Measurements from ENCODE around the gene AS3MT. TPM values are rescaled to one million over a fixed set of nuclear protein-coding genes. Genes with fewer than 3 reads are reported as not detected.
"Not testable (repeated sequence)": the region's sequence is repeated elsewhere in the genome, so short reads cannot be mapped to it uniquely, and the experiment has no call there.

Gene AS3MT, protein sequence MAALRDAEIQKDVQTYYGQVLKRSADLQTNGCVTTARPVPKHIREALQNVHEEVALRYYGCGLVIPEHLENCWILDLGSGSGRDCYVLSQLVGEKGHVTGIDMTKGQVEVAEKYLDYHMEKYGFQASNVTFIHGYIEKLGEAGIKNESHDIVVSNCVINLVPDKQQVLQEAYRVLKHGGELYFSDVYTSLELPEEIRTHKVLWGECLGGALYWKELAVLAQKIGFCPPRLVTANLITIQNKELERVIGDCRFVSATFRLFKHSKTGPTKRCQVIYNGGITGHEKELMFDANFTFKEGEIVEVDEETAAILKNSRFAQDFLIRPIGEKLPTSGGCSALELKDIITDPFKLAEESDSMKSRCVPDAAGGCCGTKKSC
- 1.2 TPM in 1 of 2 replicates, not detected in the other for total RNA-seq (2014; rRNA removed; shearing (Covaris generic); ENCODE audit: low replicate concordance)

DNA sequence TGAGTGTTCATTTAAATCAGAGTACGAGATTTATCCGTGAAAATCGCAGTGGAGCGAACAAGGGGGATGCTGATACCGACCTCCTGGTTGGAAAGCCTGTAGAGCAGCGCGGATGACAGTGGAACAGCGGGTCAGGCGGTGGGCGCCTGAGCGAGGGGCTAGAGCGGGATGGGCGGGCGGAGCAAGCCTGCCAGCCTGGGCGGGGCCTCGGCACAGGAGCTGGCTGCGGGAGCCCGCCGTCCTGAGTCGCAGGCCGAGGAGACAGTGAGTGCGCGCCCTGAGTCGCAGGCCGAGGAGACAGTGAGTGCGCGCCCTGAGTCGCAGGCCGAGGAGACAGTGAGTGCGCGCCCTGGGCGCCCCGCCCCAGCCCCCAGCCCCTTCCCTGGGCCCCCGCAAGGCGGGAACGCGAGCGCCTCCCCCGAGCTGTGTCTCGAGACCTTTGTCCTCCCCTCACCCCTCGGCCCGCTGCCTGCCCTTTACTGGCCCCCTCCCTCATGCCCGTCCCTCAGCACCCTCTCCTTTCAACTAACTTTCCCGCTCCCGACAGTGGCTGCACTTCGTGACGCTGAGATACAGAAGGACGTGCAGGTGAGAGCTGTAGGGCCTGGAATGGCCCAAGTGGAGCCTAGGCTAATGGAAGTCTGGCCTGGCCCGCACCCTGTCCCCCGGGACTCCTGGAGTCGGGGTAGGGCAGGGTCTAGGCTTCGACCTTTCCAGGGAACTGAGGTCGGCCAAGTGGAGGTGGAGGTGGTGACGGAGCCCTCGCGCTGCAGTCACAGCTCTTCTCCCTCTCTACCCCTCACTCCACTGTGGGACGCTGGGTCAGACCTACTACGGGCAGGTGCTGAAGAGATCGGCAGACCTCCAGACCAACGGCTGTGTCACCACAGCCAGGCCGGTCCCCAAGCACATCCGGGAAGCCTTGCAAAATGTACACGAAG, at the start of gene AS3MT:
AS3MT (plus strand) TSS at position 213 of the 941 bp plus-strand sequence; CDS start at position 336, 123 bp downstream.
- in situ Hi-C loops (cut with HindIII; ENCODE audit: low pct_unique_long_range_greater_than_20kb, low sequenced_read_pairs): no loop called here
- no peak for DNase-seq (ENCODE audit: low read depth)

DNA sequence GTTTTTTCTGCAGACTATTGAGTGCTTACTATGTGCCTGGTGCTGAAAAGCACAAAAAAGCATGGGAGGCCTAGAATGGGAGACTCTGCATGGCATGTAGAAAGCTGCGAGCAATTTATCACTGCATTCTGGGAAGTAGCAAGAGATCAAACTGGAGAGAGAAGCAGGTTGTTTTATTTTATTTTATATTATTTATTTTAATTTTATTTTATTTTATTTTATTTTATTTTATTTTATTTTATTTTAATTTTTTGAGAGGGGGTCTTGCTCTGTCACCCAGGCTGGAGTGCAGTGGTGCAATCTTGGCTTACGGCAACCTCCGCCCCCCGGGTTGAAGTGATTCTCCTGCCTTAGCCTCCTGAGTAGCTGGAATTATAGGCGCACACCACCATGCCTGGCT, 49.3 kb upstream of the AS3MT start:
- DNase-seq (ENCODE audit: low read depth); in situ Hi-C loops (cut with HindIII; ENCODE audit: low pct_unique_long_range_greater_than_20kb, low sequenced_read_pairs): not testable (repeated sequence)

GRCh38 chr10:102822222-102822621, 47.0 kb upstream of the AS3MT start:
- in situ Hi-C loops (cut with HindIII; ENCODE audit: low pct_unique_long_range_greater_than_20kb, low sequenced_read_pairs): no loop called here
- DNase-seq (ENCODE audit: low read depth): no peak

GRCh38 chr10:102824664-102825063, 44.6 kb upstream of the AS3MT start:
- in situ Hi-C loops (cut with HindIII; ENCODE audit: low pct_unique_long_range_greater_than_20kb, low sequenced_read_pairs): no loop called here
- DNase-seq (ENCODE audit: low read depth): no peak

DNA sequence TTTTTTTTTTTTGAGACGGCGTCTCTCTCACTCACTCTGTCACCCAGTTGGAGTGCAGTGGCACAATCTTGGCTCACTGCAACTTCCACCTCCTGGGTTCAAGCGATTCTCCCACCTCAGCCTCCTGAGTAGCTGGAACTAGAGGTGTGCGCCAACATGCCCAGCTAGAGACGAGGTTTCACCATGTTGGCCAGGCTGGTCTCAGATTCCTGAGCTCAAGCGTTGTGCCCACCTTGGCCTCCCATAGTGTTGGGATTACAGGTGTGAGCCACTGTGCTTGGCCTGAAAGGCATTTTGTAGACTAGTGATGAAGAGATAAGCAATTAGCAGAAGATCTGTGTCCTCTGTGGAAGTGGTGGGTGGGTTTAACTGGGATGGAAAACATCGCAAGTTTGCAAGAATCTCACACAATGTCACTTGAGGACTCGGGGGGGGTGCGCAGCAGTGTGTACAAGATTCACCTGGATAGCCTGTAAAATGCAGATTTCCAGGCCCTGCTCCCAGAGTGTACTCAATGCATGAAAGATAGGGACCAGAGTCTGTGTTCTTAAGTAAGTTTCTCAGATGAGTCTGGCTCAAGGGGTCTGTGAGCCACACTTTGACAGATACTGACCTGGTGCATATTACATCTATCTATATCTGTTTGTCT, 43.0 kb upstream of the AS3MT start:
- in situ Hi-C loops (cut with HindIII; ENCODE audit: low pct_unique_long_range_greater_than_20kb, low sequenced_read_pairs): no loop called here
- DNase-seq (ENCODE audit: low read depth): no peak

DNA sequence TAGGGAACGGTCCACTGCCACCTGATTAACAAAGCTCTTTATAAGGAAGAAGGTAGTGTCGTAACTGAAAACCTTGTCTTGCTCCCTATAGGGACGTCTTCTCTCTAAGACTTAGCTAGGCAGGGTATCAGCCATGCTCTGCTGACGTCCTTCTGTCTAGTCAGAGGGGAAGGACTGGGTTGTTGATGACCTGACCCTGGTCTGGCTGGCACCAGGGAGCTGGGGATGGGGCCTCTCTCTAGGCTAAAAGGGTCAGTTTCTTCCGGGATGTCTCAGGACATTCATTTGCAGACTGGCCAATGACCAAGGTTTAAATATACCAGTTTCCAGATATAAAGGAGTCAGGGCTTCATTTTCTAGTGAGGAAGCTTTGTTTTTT, 41.7 kb upstream of the AS3MT start:
- no peak for DNase-seq (ENCODE audit: low read depth)
- in situ Hi-C loops (cut with HindIII; ENCODE audit: low pct_unique_long_range_greater_than_20kb, low sequenced_read_pairs): no loop called here

DNA sequence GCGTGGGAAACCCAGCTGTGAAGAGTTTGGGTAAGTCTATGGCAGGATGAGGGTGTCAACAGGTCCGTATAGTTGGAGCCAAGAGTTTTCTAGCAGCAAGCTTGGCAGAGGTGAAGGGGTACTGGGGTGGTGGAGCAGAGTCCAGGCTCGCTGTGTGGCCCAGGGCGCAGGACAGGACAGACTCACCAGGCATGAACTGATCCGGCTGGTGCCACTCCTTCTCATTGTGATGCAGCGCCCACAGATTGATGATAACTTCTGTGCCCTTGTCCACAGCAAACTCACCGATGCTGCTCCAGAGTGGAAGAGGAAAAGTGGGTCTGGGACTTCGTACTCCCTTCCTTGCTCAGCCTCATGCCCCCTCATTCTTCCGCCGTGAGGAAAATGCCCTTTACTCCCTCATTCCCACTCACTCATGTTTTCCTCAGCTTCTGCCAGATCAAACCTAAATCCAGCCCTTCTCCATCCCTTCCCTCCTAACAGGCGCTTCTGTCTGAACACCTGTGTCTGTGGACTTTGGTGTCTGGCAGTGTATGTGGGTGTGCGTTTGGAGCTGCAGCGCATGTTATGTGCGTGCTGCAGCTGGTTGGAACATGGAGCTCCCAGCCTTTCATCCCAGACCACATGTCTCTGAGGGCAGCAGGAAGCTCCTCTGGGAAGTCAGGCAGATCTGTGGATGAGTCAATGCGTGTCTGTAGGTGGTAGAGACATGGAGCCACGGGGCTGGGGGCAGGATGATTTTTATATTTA, 37.8 kb upstream of the AS3MT start:
- no peak for DNase-seq (ENCODE audit: low read depth)
- in situ Hi-C loops (cut with HindIII; ENCODE audit: low pct_unique_long_range_greater_than_20kb, low sequenced_read_pairs): no loop called here

DNA sequence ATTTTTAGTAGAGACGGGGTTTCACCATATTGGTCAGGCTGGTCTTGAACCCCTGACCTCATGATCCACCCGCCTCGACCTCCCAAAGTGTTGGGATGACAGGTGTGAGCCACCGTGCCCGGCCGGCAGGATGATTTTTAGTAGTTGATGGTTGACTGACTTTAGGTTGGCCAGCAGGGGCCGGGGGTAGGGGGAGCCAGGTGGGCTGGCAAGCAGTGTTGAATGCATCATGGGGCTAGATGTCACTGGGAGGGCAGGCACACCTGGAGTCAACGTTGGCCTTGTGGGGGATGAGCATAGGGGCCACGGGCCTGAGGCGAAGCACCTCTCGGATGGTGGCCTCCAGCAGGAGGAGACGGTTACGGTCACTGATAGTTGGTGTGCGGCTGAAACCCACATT, 37.0 kb upstream of the AS3MT start:
- no peak for DNase-seq (ENCODE audit: low read depth)
- in situ Hi-C loops (cut with HindIII; ENCODE audit: low pct_unique_long_range_greater_than_20kb, low sequenced_read_pairs): no loop called here

GRCh38 chr10:102832987-102833386, 36.3 kb upstream of the AS3MT start:
- in situ Hi-C loops (cut with HindIII; ENCODE audit: low pct_unique_long_range_greater_than_20kb, low sequenced_read_pairs): no loop called here
- DNase-seq (ENCODE audit: low read depth): no peak

DNA sequence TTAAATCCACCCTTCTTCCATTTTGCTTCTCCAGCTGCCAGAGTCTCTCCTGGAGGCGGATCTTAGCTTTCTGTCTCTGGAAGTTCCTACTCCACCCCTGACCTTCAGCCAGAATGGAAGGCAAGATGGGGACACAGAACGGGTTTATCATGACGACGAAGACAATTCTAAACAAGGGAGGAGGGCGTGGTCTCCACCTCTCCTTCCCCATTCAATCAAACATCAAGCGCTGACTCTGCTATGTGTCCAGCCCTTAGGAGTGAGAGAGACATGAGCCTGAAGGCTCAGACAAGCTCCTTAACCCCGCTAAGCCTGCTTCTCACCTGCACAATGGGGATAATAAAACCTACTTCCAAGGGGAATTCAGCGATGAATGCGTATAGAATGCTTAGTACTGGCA, 35.1 kb upstream of the AS3MT start:
- in situ Hi-C loops (cut with HindIII; ENCODE audit: low pct_unique_long_range_greater_than_20kb, low sequenced_read_pairs): no loop called here

DNA sequence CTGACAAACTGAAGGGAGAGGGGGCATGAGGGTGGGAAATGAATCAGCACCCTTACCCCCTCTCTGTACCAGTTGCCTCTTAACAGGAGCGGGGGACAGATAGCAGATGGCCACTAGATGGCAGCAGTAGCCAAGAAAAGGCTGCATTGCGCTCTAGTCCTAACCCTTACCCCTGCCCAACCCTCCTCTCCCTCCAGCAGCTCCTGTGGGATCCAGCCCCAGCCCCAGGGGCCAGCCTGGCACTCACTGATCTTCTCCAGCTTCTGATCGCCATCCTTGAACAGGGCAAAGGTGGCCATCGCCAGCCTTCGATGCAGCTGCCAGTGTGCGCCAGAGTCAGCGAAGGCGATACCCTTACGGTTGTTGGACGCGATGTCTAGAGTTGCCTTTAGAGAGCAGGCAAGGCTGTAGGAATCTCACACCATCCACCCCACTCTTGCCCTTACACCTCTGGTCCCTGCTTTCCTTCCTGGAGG, 34.2 kb upstream of the AS3MT start:
- in situ Hi-C loops (cut with HindIII; ENCODE audit: low pct_unique_long_range_greater_than_20kb, low sequenced_read_pairs): no loop called here

More for the DNA sequence above, 35.1 kb upstream of the AS3MT start:
- DNase-seq (ENCODE audit: low read depth): no peak

DNA sequence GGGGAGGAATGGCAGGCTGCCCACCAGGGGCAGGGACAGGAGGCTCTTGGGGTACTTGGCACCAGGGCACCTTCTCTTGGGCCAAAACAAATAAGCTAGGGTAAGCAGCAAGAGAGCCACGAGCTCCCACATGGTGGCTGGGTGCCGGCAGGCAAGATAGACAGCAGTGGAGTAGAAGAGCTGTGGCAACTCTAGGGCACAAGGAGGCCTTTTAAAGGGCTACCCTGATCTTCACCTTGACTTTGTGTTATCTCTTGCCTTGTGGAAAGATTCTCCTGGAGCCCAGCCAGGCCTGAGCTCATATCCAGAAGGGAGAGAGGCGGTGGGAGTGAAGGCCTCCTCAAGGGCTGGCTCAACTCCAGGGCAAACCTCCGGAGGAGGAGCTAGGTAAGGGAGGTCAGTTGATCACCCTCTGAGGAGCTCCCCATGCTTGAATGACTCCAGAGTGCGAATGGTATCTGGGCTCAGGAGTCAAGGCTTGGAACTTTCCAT, 32.0 kb upstream of the AS3MT start, which contains the start of gene CYP17A1:
CYP17A1 (minus strand) TSS at position 184 of the 492 bp plus-strand sequence; CDS start at position 132, 52 bp downstream.
- DNase-seq (ENCODE audit: low read depth): peak; percentile 70
- in situ Hi-C loops (cut with HindIII; ENCODE audit: low pct_unique_long_range_greater_than_20kb, low sequenced_read_pairs): no loop called here

More for the DNA sequence above, 34.2 kb upstream of the AS3MT start:
- peak; percentile 55 for DNase-seq (ENCODE audit: low read depth)

DNA sequence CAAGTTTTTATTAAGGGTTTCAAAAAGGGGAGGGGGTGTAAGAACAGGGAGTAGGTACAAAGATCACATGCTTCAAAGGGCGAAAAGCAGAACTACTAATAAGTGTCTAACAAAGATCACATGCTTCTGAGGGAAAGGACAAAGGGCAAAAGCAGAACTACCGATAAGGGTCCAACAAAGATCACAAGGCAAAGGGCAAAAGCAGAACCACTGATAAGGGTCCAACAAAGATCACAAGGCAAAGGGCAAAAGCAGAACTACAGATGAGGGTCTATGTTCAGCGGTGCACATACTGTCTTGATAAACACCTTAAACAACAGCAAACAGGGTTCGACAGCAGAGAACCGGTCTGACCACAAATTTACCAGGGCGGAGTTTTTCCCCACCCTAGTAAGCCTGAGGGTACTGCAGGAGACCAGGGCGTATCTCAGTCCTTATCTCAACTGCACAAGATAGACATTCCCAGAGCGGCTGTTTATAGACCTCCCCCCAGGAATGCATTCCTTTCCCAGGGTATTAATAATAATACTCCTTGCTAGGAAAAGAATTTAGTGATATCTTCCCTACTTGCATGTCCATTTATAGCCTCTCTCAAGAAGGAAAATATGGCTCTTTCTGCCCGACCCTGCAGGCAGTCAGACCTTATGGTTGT, 30.9 kb upstream of the AS3MT start:
- in situ Hi-C loops (cut with HindIII; ENCODE audit: low pct_unique_long_range_greater_than_20kb, low sequenced_read_pairs); DNase-seq (ENCODE audit: low read depth): not testable (repeated sequence)

DNA sequence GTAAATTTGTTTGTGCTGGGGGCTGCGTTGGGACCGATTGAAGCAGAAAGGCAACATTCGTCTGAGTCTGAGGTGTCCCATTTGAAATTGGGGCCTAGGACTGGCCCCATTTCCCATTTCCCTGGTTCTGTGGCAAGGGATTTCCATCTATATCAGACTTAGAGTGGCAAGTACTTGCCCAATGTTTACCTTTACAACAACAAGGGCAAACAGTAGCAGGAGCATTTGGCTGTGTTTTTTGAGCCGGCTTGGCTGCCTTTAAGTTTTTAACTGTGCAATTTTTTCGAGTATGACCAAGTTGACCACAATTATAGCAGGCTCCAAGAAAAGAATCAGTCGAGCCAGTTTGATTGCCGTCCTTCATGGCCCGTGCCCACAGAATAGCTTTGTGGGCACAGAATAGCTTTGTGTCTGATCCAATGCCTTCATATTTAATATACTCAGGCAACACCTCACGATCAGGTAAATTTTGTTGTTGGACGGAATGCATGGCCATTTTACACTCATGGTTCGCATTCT, 27.4 kb upstream of the AS3MT start:
- in situ Hi-C loops (cut with HindIII; ENCODE audit: low pct_unique_long_range_greater_than_20kb, low sequenced_read_pairs): no loop called here

GRCh38 chr10:102843139-102843538, 26.1 kb upstream of the AS3MT start:
- DNase-seq (ENCODE audit: low read depth); in situ Hi-C loops (cut with HindIII; ENCODE audit: low pct_unique_long_range_greater_than_20kb, low sequenced_read_pairs): not testable (repeated sequence)

More for the DNA sequence above, 27.4 kb upstream of the AS3MT start:
- no peak for DNase-seq (ENCODE audit: low read depth)

DNA sequence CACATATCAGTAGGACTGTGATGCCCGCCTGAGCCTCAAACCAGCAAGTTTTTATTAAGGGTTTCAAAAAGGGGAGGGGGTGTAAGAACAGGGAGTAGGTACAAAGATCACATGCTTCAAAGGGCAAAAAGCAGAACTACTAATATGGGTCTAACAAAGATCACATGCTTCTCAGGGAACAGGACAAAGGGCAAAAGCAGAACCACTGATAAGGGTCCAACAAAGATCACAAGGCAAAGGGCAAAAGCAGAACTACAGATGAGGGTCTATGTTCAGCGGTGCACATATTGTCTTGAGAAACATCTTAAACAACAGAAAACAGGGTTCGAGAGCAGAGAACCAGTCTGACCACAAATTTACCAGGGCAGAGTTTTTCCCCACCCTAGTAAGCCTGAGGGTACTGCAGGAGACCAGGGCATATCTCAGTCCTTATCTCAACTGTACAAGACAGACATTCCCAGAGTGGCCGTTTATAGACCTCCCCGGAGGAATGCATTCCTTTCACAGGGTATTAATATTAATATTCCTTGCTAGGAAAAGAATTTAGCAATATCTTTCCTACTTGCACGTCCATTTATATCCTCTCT, 25.0 kb upstream of the AS3MT start:
- in situ Hi-C loops (cut with HindIII; ENCODE audit: low pct_unique_long_range_greater_than_20kb, low sequenced_read_pairs); DNase-seq (ENCODE audit: low read depth): not testable (repeated sequence)

Measured in Caki2 (cell line).